Neutrophil (primary cell): ENCODE results near the gene DMKN.

Source experiments
- H3K27ac ChIP-seq: fragments of 200-600 bp; sonication (generic); 2 replicates; pipeline ENCODE4 v1.5.1; 2016; ENCODE audit warnings: mild to moderate bottlenecking, moderate library complexity
- H3K27me3 ChIP-seq: fragments of 200-600 bp; sonication (generic); 2 replicates; pipeline ENCODE4 v1.6.0; 2016; ENCODE audit warnings: mild to moderate bottlenecking
- H3K36me3 ChIP-seq: fragments of 200-600 bp; sonication (generic); 2 replicates; pipeline ENCODE4 v1.5.1; 2017
- H3K4me1 ChIP-seq, 2 experiments: fragments of 200-600 bp in 1 of 2; sonication (generic) in 1 of 2; 1 replicate in 1 of 2; 2 replicates in 1 of 2; pipeline versions ENCODE4 v1.5.1 to v1.6.1; 2013 to 2016; ENCODE audit warnings: low read depth in 1 of 2, low read length in 1 of 2, mild to moderate bottlenecking in 1 of 2, moderate library complexity in 1 of 2; ENCODE audit not compliant: control insufficient read depth in 1 of 2, insufficient read depth in 1 of 2
- H3K4me3 ChIP-seq, 2 experiments: fragments of 200-600 bp in 1 of 2; sonication (generic) in 1 of 2; 1 replicate in 1 of 2; 2 replicates in 1 of 2; pipeline ENCODE4 v1.5.1; 2013 to 2016; ENCODE audit warnings: low read depth in 1 of 2, low read length in 1 of 2, mild to moderate bottlenecking in 1 of 2, moderate library complexity in 1 of 2
- H3K9me3 ChIP-seq: fragments of 200-600 bp; sonication (generic); 2 replicates; pipeline ENCODE4 v1.5.1; 2016
- CTCF ChIP-seq: fragments of 200-600 bp; sonication (generic); IDR thresholded peaks from 2 replicates; pipeline ENCODE4 v1.5.1; 2016; ENCODE audit warnings: antibody characterized with exemption

DMKN gene

GRCh38 chr19:35457173-35457572, 56.3 kb downstream of the DMKN start:
- Histone ChIP-seq H3K36me3 (peaks cover 4% of the 10 kb centered on the region), H3K4me3 (no peak overlapping the region), H3K4me1 (peaks cover 79 to 87% of the 10 kb centered on the region in 2 experiments), H3K9me3 (no peaks in the 10 kb centered on the region), H3K27me3 (no peaks in the 10 kb centered on the region), H3K27ac (peak overlapping the region; percentile 95)
- TF ChIP-seq CTCF, result no peak

- Histone ChIP-seq H3K4me3 (no peak overlapping the region), H3K4me1 (peaks cover 79 to 87% of the 10 kb centered on the region in 2 experiments), H3K27me3 (no peaks in the 10 kb centered on the region), H3K9me3 (no peaks in the 10 kb centered on the region), H3K36me3 (peaks cover 19% of the 10 kb centered on the region), H3K27ac (peak overlapping the region; percentile 66)
- no peak for TF ChIP-seq CTCF
Observed at GRCh38 chr19:35455616-35456201, 57.7 kb downstream of the DMKN start.

- H3K4me3 ChIP-seq, result no peak overlapping the region
- H3K36me3 ChIP-seq, result peaks cover 29% of the 10 kb centered on the region
- peaks cover 79 to 87% of the 10 kb centered on the region in 2 experiments for H3K4me1 ChIP-seq
- H3K27ac ChIP-seq, result no peak overlapping the region
- H3K9me3 ChIP-seq, result no peaks in the 10 kb centered on the region
- TF ChIP-seq CTCF, result no peak
- no peaks in the 10 kb centered on the region for H3K27me3 ChIP-seq
Observed at GRCh38 chr19:35454663-35455062, 58.8 kb downstream of the DMKN start.

- TF ChIP-seq CTCF, result no peak
- peak overlapping the region; percentile 99 for H3K27ac ChIP-seq
Observed at GRCh38 chr19:35451338-35452096, 61.9 kb downstream of the DMKN start.

GRCh38 chr19:35449359-35450043, 63.9 kb downstream of the DMKN start:
- peaks cover 81 to 89% of the 10 kb centered on the region in 2 experiments for H3K4me1 ChIP-seq

More at GRCh38 chr19:35451338-35452096, 61.9 kb downstream of the DMKN start:
- no peaks in the 10 kb centered on the region for H3K27me3 ChIP-seq
- H3K4me1 ChIP-seq, result peaks cover 75 to 86% of the 10 kb centered on the region in 2 experiments
- no peaks in the 10 kb centered on the region for H3K9me3 ChIP-seq
- peak overlapping the region; percentile 90 to 97 for H3K4me3 ChIP-seq
- peaks cover 35% of the 10 kb centered on the region for H3K36me3 ChIP-seq

More at GRCh38 chr19:35449359-35450043, 63.9 kb downstream of the DMKN start:
- H3K36me3 ChIP-seq, result peaks cover 35% of the 10 kb centered on the region
- H3K27me3 ChIP-seq, result no peaks in the 10 kb centered on the region
- H3K9me3 ChIP-seq, result no peaks in the 10 kb centered on the region
- no peak for TF ChIP-seq CTCF
- peak overlapping the region; percentile 99 for H3K27ac ChIP-seq
- peak overlapping the region; percentile 90 to 97 for H3K4me3 ChIP-seq
